ENCODE measurements around the gene RNASET2.

RNASET2 gene

DNA sequence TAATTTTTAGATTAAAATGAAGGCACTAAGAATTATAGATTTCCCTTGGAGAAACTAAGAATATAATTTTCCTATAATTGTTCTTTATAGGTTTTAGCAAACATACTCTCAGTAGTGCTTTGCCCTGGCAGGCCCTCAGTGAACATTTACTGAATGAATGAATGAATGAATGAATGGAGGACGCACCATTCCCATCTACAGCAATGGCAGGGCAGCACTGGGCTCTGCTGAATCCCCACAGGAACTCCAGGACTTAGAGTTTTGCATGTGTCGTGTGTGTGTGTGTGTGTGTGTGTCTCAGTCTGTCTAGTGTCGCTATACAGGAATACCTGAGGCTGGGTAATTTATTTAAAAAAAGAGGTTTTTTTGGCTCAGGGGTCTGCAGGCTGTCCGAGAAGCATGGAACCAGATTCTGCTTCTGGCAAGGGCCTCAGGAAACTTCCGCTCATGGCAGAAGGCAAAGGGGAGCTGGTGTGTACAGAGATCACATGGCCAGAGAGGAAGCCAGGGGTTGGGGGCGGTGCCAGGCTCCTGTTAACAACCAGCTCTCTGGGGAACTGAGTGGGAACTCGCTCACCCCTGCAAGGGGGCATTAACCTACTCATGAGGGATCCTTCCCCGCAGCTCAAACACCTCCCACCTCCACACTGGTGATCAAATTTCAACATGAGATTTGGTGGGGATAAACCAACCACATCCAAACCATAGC is 20.1 kb downstream of the RNASET2 start:
- no peak for DNase-seq
- TF ChIP-seq, protein P1, sequence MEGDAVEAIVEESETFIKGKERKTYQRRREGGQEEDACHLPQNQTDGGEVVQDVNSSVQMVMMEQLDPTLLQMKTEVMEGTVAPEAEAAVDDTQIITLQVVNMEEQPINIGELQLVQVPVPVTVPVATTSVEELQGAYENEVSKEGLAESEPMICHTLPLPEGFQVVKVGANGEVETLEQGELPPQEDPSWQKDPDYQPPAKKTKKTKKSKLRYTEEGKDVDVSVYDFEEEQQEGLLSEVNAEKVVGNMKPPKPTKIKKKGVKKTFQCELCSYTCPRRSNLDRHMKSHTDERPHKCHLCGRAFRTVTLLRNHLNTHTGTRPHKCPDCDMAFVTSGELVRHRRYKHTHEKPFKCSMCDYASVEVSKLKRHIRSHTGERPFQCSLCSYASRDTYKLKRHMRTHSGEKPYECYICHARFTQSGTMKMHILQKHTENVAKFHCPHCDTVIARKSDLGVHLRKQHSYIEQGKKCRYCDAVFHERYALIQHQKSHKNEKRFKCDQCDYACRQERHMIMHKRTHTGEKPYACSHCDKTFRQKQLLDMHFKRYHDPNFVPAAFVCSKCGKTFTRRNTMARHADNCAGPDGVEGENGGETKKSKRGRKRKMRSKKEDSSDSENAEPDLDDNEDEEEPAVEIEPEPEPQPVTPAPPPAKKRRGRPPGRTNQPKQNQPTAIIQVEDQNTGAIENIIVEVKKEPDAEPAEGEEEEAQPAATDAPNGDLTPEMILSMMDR (IDR thresholded peaks at IDR 0.05; ENCODE audit: low read depth, low read length) = no peak
- Histone ChIP-seq H3K9me3 (ENCODE audit: severe bottlenecking) (no peaks in the 10 kb centered on the region), H3K36me3 (no peaks in the 10 kb centered on the region; the same call in 1 of the 2 replicates), H3K4me3 (ENCODE audit: low read depth, low read length) (no peak overlapping the region), H3K27ac (no peak overlapping the region), H3K27me3 (ENCODE audit: insufficient read depth, low read depth, severe bottlenecking) (no peaks in the 10 kb centered on the region)

DNA sequence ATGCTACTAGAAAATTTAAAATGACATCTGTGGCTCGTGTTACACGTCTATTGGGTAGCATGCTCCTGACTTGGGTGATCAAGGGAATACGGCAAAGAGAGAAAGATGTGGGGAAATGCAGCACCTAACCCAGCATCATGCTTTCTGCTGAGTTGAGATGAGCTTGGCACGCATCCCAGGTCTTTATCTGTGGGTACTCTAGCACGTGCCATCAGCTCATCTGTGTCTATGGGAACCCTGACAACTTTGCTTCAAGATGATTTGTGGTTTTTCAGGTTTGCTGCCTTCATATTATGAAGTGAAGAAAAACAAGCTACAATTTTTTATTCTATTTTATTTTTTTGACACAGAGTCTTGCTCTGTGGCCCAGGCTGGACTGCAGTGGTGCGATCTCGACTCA is 21.0 kb downstream of the RNASET2 start:
- no peak for DNase-seq
- H3K36me3 ChIP-seq = no peaks in the 10 kb centered on the region; the same call in 1 of the 2 replicates

DNA sequence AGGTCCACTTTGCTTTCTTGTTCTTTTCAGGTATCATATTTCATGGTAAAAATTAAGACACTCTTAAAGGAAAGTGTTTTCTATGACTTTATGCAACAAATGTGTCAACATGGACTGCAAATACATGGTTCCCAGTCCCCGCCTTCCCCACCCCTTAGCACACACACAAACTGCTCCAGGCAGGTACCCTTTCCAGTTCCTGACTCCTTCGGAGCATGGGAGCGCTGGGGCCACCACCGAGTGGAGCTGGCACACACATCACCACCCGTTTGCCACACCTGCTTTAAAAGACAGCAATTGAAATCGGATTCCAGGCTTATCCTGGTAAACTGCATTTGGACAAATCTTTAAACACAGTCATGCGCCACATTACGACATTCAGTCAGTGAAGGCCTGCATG is 22.2 kb downstream of the RNASET2 start:
- Histone ChIP-seq H3K9me3 (ENCODE audit: severe bottlenecking) (no peaks in the 10 kb centered on the region), H3K27me3 (ENCODE audit: insufficient read depth, low read depth, severe bottlenecking) (no peaks in the 10 kb centered on the region), H3K27ac (no peak overlapping the region), H3K36me3 (no peaks in the 10 kb centered on the region; the same call in 1 of the 2 replicates), H3K4me3 (ENCODE audit: low read depth, low read length) (no peak overlapping the region)
- no peak for DNase-seq
- TF ChIP-seq, protein P1 (IDR thresholded peaks at IDR 0.05; ENCODE audit: low read depth, low read length) = no peak

More for the DNA sequence above, 21.0 kb downstream of the RNASET2 start:
- Histone ChIP-seq H3K9me3 (ENCODE audit: severe bottlenecking) (no peaks in the 10 kb centered on the region), H3K4me3 (ENCODE audit: low read depth, low read length) (no peak overlapping the region), H3K27ac (no peak overlapping the region), H3K27me3 (ENCODE audit: insufficient read depth, low read depth, severe bottlenecking) (no peaks in the 10 kb centered on the region)
- TF ChIP-seq, protein P1 (IDR thresholded peaks at IDR 0.05; ENCODE audit: low read depth, low read length) = no peak

DNA sequence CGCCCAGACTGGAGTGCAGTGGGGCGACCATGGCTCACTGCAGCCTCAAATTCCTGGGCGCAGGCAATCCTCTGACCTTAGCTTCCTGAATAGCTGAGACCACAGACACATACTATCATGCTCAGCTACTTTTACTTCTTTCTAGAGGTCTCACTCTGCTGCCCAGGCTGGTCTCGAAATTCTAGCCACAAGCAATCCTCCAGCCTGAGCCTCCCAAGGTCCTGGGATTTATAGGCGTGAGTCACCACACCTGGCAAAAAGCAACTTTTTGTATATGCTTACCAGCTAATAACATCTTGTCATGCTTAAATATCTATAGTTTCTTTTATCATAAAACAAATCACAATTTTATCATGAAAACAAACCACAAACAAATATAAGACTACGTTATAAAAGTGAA is 23.0 kb downstream of the RNASET2 start:
- Histone ChIP-seq H3K9me3 (ENCODE audit: severe bottlenecking) (no peaks in the 10 kb centered on the region), H3K4me3 (ENCODE audit: low read depth, low read length) (no peak overlapping the region), H3K27ac (no peak overlapping the region), H3K36me3 (no peaks in the 10 kb centered on the region; the same call in 1 of the 2 replicates), H3K27me3 (ENCODE audit: insufficient read depth, low read depth, severe bottlenecking) (no peaks in the 10 kb centered on the region)
- TF ChIP-seq, protein P1 (IDR thresholded peaks at IDR 0.05; ENCODE audit: low read depth, low read length) = no peak
- DNase-seq = no peak

DNA sequence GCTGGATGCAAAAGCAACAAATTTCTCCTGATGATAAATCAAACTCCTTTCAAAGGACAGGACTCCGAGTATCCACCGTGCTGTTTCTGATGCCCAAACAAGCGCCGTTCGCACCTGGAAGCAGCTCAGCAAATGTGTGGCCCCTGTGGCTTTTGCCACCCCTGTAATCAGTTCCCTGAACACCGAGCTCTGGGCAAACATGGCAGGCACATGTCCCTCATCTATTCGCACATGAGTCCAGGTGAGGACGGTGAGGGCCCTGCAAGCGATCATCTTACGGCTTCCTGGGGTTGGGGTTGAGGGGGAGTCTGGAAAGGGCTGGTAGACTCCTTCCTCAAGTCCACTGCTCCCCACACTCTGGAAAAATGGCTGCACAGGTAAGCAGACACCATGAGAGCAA is 23.7 kb downstream of the RNASET2 start:
- Histone ChIP-seq H3K9me3 (ENCODE audit: severe bottlenecking) (no peaks in the 10 kb centered on the region), H3K4me3 (ENCODE audit: low read depth, low read length) (no peak overlapping the region), H3K27ac (no peak overlapping the region), H3K27me3 (ENCODE audit: insufficient read depth, low read depth, severe bottlenecking) (no peaks in the 10 kb centered on the region), H3K36me3 (no peaks in the 10 kb centered on the region; the same call in 1 of the 2 replicates)
- DNase-seq = no peak
- TF ChIP-seq, protein P1 (IDR thresholded peaks at IDR 0.05; ENCODE audit: low read depth, low read length) = no peak

DNA sequence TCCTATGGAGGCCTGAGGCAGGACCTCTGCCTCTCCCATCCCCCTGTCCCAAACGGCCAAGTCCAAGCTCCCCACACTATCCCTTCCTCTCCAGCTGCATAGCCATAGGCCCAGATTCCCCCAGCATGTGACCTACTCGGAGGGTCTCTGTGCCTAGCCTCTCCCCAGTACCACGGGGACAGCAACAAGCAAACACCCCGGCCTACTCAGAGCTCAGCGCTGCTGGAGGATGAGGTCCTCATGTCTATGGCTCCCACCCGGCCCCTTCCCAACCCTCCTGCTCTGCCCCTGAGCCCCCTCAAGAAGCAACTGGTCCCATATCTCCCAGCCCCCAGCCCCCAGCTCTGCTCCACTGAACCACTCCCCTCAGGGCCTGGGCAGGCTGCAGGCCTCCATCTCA is 24.2 kb downstream of the RNASET2 start:
- H3K9me3 ChIP-seq (ENCODE audit: severe bottlenecking) = no peaks in the 10 kb centered on the region
- TF ChIP-seq, protein P1 (IDR thresholded peaks at IDR 0.05; ENCODE audit: low read depth, low read length) = no peak
- DNase-seq = no peak
- H3K27ac ChIP-seq = no peak overlapping the region
- H3K36me3 ChIP-seq = no peaks in the 10 kb centered on the region
- no peak overlapping the region for H3K4me3 ChIP-seq (ENCODE audit: low read depth, low read length)
- H3K27me3 ChIP-seq (ENCODE audit: insufficient read depth, low read depth, severe bottlenecking) = no peaks in the 10 kb centered on the region

Measured in WERI-Rb-1 (cell line).